Measurements from ENCODE around the gene BIN1. TPM values are rescaled to one million over a fixed set of nuclear protein-coding genes. Genes with fewer than 3 reads are reported as not detected.
A peak's percentile ranks its signal among the peaks of the same experiment; 100 is the strongest.

The BIN1 gene
- total RNA-seq, 1 experiment from 2014 or later: 42.5 TPM

GRCh38 chr2:127049927-127050802, 56.8 kb downstream of the BIN1 start:
- POLR2A ChIA-PET: no interaction called here
- DNase-seq (ENCODE audit: low spot score): peak; percentile 84
- H3K9me3 Mint-ChIP-seq: no peaks in the 10 kb centered on the region
- TF ChIP-seq RORB (CRISPR knock-in tag; IDR thresholded peaks at IDR 0.05): no peak
- peak; percentile 91 for TF ChIP-seq CTCF (IDR thresholded peaks at IDR 0.05)
- peak; percentile 28; the same call in 1 of the 2 replicates for TF ChIP-seq ZNF121 (CRISPR knock-in tag; IDR thresholded peaks at IDR 0.05)
- TF ChIP-seq ZNF416 (CRISPR knock-in tag; IDR thresholded peaks at IDR 0.05): 0 out of 2 replicates have a peak, but pooled peaks have one; percentile 36
- peak; percentile 81 for ATAC-seq
- H3K36me3 Mint-ChIP-seq: no peaks in the 10 kb centered on the region
- H3K4me1 Mint-ChIP-seq: no peaks in the 10 kb centered on the region
- peaks cover 3% of the 10 kb centered on the region for H3K27me3 Mint-ChIP-seq (ENCODE audit: low read depth)
- CTCF ChIA-PET: interaction anchor here (0.6 to 2.7 kb wide), 24 partner anchors 9 to 522 kb away, joined by 3 to 17 read pairs (median 4); no protein-coding TSS in a partner anchor
- no peak overlapping the region for H3K4me3 Mint-ChIP-seq
- H3K27ac Mint-ChIP-seq: no peak overlapping the region

GRCh38 chr2:127048969-127049897, 57.7 kb downstream of the BIN1 start:
- Mint-ChIP-seq H3K4me3 (no peak overlapping the region), H3K27ac (no peak overlapping the region), H3K4me1 (no peaks in the 10 kb centered on the region), H3K27me3 (ENCODE audit: low read depth) (peaks cover 3% of the 10 kb centered on the region), H3K9me3 (no peaks in the 10 kb centered on the region), H3K36me3 (no peaks in the 10 kb centered on the region)
- no peak for DNase-seq (ENCODE audit: low spot score)
- no peak for TF ChIP-seq ETV6 (CRISPR knock-in tag; IDR thresholded peaks at IDR 0.05)
- no peak for TF ChIP-seq CTCF (IDR thresholded peaks at IDR 0.05)
- TF ChIP-seq ZNF138 (CRISPR knock-in tag; conservative IDR thresholded peaks at IDR 0.05): no peak
- TF ChIP-seq ESRRA (CRISPR knock-in tag; IDR thresholded peaks at IDR 0.05; ENCODE audit: borderline replicate concordance): no peak
- no peak for TF ChIP-seq PRDM15 (CRISPR knock-in tag; IDR thresholded peaks at IDR 0.05)
- no peak for TF ChIP-seq TP53 (CRISPR knock-in tag; IDR thresholded peaks at IDR 0.05)
- no peak for TF ChIP-seq TEAD1 (CRISPR knock-in tag; IDR thresholded peaks at IDR 0.05)
- TF ChIP-seq ZNF121 (CRISPR knock-in tag; IDR thresholded peaks at IDR 0.05): no peak
- no peak for TF ChIP-seq ERG (CRISPR knock-in tag; IDR thresholded peaks at IDR 0.05)
- TF ChIP-seq ZNF532 (CRISPR knock-in tag; IDR thresholded peaks at IDR 0.05; ENCODE audit: borderline replicate concordance): no peak
- TF ChIP-seq E2F5 (CRISPR knock-in tag; IDR thresholded peaks at IDR 0.05): no peak
- TF ChIP-seq ATF3 (CRISPR knock-in tag; conservative IDR thresholded peaks at IDR 0.05): no peak
- TF ChIP-seq MYBL2 (CRISPR knock-in tag; IDR thresholded peaks at IDR 0.05): no peak
- ATAC-seq: no peak
- POLR2A ChIA-PET: no interaction called here
- CTCF ChIA-PET: interaction anchor here (0.7 to 2.7 kb wide), 12 partner anchors 8 to 521 kb away, joined by 3 to 17 read pairs (median 6); no protein-coding TSS in a partner anchor
